HG03457 (cell line): ENCODE results near the gene SMARCD3.

ENCODE experiments used
- ATAC-seq: cut with Tn5 transposase; IDR thresholded peaks from one replicate; pipeline ENCODE4 v1.9.1; 2021; ENCODE audit warnings: moderate number of reproducible peaks; ENCODE audit not compliant: unreplicated experiment

SMARCD3 gene

DNA sequence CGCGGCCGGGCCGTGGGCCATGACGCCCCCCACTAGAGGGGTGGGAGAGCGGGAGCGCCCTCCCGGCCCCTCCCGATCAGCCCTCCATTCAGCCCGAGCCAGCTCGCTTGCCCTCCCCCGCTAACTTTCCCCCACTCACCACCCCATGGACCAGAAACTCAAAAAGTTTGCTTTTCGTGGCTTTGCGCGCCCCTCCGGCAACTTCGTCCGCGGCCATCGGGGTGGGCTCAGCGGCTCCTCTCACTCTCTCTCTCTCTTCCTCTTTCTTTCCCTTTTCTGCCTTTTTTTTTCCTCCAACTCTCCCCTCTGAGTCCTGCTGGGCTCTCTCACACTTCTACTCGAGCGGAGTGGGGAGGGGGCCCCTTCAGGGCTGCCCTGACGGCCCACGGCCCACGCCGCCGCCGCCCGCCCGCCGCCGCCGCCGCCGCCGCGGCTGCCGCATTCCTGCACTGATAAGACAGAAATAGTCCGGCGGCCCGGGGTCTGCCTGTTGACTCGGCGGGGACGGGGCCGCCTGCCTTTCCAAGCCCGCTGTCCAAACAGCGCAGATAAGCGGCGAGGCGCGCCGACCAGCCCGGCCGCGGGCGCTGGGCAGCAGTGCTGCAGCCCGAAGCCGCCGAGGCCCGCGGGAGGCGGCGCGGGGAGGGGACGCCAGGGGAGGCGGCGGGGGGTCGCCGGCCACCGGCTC lies at the start of gene SMARCD3:
SMARCD3 (minus strand) TSS at position 349 of the 688 bp plus-strand sequence; CDS start at position 217, 132 bp downstream.
- no peak for ATAC-seq

DNA sequence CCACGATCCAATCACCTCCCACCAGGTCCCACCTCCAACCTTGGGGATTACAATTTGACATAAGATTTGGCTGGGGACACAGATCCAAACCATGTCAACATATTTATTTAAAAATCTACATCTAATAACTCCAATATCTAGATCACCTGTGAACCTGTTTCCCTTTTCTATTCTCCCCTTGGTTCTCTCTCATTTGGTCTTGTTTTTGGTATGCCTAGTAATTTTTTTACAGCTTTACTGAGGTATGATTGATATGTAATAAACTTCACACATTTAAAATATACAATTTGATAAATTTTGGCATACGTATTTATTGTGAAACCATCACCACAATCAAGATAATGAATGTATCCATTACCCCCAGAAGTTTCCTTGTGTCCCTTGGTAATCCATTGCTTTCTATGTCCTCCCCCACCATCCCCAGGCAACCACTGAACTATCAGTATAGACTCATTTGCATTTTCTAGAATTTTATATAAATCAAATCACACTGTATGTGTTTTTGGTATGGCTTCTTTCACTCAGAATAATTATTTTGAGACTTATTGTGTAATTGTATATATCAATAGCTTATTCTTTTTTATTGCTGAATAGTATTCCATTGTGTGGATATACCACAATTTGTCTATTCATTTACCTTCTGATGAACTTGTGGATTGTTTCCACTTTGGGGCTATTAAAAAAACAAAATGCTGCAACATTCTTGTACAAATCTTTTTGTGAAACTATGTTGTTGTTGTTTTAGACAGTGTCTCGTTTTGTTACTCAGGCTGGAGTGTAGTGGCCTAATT lies 47.9 kb upstream of the SMARCD3 start:
- ATAC-seq: no peak

DNA sequence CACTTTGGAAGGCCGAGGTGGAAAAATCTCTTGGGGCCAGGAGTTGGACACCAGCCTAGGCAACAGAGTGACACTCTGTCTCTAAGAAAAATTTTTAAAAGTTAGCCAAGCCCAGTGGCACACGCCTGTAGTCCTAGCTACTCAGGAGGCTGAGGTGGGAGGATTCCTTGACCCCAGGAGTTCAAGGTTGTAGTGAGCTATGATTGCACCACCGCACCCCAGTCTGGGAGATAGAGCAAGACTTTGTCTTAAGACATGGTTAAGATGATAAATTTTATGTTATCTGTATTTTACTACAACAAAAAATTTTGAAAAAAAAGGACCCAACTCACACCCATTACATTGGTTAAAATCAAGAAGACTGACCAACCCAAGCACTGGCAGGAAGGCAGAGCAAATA lies 44.4 kb upstream of the SMARCD3 start:
- no peak for ATAC-seq

DNA sequence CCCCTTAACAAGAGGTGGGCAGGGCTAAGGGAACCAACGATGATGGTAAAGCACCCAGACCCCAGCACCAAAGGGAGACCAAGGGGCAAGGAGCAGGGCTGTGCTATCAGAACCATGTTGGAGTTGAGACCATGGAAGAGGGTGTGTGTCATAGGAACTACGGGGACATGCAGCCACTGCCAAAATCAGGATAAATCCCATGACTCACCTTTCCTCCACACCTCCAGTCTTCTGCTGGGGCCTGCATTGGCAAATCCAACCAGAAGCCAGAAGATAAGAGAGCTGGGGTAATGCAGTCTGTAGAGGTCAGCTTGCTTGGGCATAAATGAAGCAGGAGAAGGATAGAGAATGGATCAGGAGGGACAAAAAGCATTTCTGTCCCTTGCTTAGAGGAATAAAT lies 42.7 kb upstream of the SMARCD3 start:
- ATAC-seq: no peak

DNA sequence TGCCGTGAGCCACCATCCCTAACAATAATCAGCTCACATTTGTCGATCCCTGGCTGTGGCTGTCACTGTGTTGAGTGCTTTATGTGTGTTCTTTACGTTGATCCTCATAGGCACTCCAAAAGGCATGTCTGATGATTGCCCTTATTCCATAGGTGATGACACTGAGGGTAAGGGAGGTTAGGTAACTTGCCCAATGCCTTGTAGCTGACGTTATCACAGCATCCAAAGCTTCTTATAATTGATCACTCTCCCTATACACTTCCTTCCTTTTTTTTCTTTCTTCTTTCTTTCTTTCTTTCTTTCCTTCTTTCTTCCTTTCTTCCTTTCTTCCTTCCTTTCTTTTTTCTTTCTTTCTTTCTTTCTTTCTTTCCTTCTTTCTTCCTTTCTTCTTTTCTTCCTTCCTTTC lies 41.9 kb upstream of the SMARCD3 start:
- no peak for ATAC-seq

DNA sequence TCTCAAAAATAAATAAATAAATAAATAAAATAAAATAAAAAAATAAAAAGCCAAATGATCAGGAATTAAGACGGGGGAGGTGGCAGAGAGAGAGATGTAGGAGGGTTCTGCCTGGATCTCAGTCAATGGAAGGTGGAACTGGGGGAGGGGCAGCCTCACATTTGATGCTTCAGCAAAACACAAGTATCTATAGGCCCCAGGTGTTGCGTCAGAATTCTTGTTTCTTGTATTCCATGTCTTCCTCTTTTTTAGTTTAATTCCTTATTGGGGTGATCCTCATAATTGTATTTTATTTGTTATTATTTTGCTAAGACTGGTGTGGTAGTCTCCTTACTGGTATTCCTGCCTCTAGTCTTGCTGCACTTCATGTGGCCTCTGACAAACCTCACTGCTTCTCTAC lies 41.4 kb upstream of the SMARCD3 start:
- ATAC-seq: no peak

DNA sequence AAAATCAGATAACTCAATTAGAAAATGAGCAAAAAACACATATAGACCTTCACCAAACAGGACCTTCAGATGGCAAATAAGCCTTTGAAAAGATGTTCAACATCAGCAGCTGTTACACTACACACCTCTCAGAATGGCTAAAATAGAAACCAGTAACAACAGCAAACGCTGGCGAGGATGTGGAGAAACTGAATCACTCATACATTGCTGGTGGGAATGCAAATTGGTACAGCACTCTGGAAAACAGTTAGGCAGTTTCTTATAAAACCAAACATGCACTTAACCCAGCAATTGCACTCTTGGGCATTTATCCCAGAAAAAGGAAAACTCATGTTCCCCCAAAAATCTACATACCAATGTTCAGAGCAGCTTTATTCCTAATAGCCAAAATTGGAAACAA lies 37.7 kb upstream of the SMARCD3 start:
- ATAC-seq: no peak

DNA sequence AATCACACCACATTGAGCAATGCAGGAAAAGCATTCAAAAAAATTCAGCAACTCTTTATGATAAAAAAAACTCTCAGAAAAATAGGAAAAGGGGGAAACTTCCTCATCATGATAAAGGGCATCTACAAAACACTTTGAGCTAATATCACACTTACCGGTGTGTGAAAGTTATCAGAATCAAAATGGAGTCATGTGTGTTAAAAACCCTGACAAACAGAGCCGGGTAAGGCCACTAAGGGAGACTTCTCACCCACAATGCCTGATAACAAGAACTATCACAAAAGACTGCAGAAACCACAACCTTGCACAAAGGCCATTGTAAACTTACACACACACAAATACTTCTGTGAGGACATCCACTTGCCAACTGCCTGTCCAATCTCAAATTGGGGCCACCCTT lies 34.8 kb upstream of the SMARCD3 start:
- ATAC-seq: no peak

DNA sequence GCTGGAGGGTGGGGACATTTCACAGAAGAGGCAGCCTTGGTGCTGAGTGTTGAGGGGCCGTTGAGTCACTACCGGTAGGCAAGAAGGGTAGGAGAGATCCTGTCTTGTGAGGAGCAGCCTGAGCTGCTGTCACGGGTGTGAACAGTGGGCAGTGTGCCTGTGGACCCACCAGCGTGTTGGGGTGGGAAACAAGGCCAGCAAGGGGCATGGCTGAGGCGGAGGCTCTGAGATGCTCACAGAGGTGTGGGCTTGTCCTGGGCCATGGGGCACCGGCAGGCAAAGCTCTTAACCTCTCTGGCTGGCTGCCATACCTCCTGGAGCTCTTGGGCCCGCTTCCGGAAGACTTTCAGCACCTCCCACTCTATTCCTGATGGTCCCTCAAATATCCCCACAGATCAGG lies 33.6 kb upstream of the SMARCD3 start:
- ATAC-seq: no peak

DNA sequence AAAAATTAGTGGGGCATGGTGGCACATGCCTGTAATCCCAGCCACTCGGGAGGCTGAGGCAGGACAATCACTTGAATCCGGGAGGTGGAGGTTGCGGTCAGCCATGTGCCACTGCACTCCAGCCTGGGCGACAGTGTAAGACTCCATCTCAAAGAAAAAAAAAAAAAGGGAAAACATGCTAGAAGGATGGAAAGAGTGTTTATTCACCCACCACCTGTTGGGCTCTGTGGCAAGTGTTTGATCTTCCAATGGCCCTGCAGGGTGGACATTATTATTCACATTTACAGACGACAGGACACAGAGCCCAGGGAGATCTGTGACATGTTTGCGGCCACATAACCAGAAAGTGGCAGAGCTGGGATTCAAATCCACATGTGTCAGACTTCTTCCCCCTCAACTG lies 33.2 kb upstream of the SMARCD3 start:
- no peak for ATAC-seq

DNA sequence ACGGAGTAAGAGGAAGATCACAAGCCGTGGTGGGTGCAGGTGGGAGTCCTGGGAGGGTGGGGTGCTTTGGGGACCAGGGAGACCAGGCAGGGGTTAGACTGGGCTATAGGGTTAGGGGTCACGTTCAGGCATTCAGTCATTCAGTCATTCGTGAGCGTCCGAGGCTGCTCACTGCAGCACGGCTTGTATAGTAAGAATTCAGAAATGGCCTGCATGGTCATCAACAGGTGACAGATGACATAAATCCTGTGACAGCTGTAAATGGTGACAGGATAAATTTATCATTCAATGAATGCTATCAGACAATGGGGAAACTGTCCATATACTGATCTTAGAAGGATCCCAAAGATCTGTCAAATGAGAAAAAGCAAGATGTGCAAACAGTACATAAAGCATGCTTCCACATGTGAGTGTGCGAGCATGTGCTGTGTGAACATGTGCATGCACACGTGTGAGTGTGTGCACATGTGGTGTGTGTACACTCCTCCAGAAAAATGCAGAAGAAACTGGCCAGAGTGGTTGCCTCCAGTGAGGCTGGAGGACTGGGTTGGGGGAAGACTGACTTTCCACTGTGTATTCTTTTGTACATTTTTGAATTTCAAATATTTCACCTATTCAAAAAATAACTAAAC lies 32.0 kb upstream of the SMARCD3 start:
- no peak for ATAC-seq

DNA sequence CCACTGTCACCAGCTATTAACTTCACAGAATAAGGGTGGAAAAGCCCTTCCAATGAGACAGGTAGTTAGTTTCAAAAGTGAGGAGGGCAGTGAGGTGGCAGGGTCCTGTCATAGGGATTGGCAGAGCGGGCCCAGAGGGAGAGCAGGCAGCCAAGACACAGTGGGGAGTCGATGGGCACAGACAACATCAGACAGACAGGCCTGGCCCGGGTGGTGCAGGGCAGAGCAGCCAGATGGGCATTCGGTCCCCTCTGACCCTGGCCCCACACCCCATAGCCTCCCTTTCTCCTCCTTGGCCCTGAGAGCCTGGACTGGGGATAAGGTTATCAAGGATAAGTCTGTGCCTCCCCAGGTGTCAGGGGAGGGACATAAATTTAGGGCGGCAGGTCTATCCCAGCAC lies 31.4 kb upstream of the SMARCD3 start:
- ATAC-seq: no peak

DNA sequence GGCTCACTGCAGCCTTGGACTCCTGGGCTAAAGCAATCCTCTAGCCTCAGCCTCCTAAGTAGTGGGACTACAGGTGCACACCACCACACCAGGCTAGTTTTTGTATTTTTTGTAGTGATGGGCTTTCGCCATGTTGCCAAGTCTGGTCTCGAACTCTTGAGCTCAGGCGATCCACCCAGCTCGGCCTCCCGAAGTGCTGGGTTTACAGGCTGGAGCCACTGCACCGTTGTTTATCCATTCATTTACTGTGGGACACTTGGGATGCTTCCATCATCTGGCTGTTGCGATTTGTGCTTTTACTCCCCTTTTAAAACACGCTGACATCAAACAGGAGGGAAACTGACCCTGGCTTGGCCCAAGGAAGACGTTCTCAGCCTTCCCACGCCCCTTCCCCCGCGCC lies 30.5 kb upstream of the SMARCD3 start:
- ATAC-seq: no peak

DNA sequence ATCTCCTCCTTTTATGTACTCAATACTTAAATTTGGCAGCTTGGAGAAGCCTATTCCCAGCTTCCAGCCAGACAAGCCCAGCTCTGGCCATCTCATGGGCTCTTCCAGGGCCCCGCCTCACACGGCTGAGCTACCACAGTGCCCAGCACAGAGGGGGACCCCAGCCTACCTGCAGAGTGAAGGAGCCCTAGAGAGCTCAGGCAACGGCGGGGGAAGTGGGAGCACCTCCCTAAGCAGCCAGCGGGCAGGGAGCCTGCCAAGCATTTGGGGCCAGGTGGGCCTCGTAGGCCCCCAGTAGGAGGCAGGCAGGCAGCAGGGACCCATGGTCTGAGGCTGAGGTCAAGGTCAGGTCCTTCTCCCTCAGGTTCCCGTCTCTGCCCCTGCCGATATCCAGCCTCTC lies 29.1 kb upstream of the SMARCD3 start:
- no peak for ATAC-seq

DNA sequence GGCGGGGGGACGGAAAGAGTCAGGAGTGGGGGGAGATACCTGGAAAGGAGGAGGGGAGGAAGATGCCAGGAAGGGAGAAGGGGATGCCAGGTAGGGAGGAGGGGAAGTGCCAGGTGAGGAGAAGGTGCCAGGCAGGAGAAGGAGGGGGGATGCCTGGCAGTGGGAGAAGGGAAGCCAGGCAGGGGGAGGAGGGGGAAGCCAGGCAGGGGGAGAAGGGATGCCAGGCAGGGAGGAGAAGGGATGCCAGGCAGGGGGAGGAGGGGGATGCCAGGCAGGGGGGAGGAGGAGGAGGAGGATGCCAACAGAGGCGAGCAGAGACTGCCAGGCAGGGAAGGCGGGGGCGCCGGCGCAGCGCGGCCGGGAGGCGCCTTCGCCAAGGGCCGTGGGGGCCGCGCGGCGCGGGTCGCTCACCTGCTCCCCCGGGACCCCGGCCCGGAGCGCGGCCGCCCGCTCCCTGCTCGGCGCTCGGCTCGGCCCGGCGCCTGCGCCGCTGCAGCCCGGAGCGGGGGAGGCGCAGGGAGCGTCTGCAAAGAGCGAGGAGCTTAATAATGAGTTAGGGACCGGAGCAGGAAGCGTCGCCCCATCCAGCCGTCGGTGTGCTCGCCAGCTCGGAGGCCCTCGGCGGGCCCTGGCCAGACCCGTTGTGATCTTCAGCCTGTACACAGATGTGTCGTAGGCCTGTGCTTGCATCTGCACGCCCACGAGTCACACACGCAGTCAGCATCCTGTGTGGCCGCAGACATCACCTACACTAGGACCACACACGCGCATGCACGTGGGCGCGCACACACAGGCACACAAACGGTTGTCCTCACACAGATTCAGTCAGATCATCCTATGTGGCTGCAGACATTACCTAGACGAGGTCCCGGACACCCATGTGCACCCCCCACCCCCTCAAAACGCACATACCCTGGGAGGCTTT lies 28.4 kb upstream of the SMARCD3 start:
- no peak for ATAC-seq

DNA sequence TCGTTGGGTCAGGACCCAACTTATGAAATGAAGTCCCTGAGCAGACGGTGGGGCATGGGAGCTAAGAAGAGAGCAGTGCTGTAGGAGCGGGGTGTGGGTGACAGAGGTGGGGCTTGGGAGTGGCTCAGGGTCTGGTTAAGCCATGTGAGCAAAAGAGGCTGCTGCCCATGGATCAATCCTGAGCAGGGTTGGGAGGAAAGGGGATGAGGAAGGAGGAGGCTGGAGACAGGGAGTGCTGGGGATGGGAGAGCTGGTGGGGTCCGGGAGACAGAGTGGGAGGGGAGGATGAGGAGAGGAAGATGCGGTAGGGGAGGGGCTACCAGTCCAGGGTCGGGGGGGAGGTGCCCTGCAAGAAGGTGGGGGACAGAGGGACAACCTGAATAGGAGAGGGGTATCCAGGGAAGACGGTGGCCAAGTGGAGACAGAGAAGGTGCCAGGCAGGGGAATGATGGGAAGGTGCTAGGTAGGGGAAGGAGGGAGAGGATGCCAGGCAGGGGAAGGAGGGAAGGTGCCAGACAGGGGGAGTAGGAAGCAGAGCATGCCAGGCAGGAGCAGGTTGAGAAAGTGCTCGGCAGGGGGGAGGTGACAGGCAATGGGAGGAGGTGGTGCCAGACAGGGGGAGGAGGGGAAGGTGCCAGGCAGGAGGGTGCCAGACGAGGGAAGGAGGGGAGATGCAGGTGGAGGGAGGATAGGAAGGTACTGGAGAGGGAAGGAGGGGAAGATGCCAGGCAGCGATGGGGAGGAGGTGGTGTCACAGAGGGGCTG lies 27.5 kb upstream of the SMARCD3 start:
- no peak for ATAC-seq

DNA sequence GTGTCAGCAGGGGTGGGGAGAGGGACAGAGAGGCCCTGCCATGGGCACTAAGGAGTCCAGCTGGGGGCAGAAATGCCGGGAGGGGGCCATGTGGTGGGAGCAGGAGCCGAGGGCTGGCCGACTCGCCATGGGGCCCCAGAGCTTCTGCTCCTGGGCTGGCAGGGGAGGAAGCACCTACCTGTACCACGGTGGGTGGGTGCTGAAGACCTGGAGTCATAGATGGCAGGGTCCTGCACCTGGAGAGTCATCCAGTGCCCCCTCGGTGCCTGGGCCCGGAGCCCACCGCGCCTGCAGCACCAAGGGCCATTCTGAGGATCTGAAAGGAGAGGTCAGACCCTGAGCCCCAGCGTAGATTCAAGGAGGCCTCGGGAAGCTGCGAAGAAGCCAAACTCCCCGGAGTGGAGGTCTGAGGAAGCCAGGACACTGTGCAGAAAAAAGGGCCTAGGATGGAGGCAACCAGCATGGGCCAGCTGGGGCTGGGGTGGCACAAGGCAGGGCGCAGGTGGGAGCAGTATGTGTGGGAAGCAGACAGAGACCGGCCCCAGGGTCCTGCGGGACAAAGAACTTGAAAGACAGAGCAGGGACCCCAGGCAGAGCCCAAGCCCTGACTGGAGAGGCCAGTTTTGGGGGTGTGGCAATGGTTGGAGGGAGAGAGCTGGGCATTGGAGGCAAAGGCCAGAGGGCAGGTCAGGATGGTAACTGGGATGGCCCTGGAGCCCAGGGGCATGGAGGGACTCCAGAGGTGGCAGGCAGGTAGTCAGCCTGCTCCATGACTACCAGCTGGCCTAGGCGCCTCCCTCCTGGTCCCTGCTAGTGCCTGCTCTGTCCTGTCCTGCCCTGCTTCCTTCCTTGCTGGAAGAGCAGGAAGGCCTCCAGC lies 26.7 kb upstream of the SMARCD3 start:
- ATAC-seq: no peak

DNA sequence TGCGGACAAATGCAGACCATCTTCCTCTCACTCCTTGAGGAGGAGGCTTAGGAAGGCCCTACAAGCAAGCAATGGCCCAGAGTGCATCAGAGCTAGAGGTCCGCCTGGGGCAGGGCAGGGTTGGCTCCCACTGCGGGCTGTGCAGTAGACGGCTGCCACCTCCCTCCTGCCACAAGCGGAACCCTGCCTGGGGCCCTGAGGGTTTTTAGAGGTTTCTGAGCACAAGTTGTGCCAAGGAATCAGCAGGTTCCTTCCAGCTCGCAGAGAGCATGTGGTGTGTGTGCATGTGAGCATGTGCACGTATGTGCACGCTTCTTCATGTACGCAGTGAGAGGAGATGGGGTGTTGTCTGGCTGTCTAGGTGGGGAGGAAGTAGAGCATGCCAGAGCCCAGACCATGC lies 25.9 kb upstream of the SMARCD3 start:
- ATAC-seq: no peak

DNA sequence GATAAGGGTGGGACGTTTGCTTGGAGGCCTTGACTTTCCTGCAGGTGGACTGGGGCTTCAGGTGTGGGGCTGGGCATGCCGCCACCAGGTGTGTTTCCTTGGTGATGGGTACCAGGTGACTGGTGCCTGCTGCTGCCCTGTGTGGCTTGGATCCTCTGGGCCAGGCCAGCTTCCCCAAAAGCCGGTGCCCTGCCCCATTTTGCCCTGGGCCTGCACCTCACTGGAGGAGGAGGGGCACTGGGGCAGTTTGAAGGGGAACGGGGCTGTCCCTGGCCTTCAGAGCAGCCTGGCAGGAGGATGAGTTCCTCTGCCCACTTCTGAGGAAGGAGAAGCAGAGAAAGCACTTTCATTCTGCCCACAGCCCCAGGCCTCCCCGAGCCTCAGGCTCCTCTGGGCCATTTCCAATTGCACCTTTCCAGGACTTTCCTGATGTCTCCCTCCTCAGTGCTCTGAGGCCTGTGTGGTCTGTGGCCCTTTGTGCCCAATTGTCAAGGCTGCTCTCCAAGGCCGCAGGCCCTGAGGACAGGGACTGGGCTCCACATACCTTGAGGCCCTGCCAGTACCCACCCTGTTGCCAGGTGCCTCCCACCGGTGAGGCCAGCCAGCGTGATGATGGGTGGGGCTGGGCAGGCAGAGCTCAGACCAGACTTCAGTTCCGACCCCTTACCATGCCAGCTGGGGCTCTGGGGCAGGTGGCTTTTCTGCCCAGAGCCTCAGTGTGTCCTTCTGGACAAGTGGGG lies 25.3 kb upstream of the SMARCD3 start:
- ATAC-seq: no peak
